Tibial nerve (tissue), 4 donors: Measurements from ENCODE around the gene ZNF628. TPM values are rescaled to one million over a fixed set of nuclear protein-coding genes. Genes with fewer than 3 reads are reported as not detected.

Experiments used
- DNase-seq, 2 donors: peaks; one replicate each; pipeline ENCODE4 v3.0.0-alpha.2; 2019; ENCODE audit warnings: low spot score in 2 of 2
- H3K27ac ChIP-seq, 4 donors: fragments of 200-600 bp; sonication (generic) in 3 of 4; one replicate each; pipeline ENCODE4 v1.5.1; 2017 to 2019; ENCODE audit warnings: mild to moderate bottlenecking in 1 of 4
- H3K27me3 ChIP-seq, 2 donors: fragments of 200-600 bp; sonication (generic) in 1 of 2; one replicate each; pipeline versions ENCODE4 v1.5.1 to v1.6.0; 2017 to 2019
- H3K36me3 ChIP-seq, 3 donors: fragments of 200-600 bp; sonication (generic); one replicate each; pipeline ENCODE4 v1.5.1; 2018 to 2019
- H3K4me1 ChIP-seq, 4 donors: fragments of 200-600 bp; sonication (generic) in 3 of 4; one replicate each; pipeline ENCODE4 v1.5.1; 2017 to 2019
- H3K4me3 ChIP-seq, 4 donors: fragments of 200-600 bp; sonication (generic) in 3 of 4; one replicate each; pipeline ENCODE4 v1.5.1; 2017 to 2019; ENCODE audit warnings: mild to moderate bottlenecking in 1 of 4, moderate library complexity in 1 of 4
- H3K9me3 ChIP-seq, 4 donors: fragments of 200-600 bp; sonication (generic) in 3 of 4; one replicate each; pipeline ENCODE4 v1.5.1; 2017 to 2019
- CTCF ChIP-seq, 5 experiments: fragments of 200-600 bp in 3 of 5; fragments of 450-650 bp in 2 of 5; sonication (generic) in 3 of 5; IDR thresholded peaks; one replicate each; pipeline ENCODE4 v1.5.1; 2016 to 2019; ENCODE audit warnings: antibody characterized with exemption in 5 of 5, mild to moderate bottlenecking in 3 of 5, moderate library complexity in 2 of 5
- EP300 ChIP-seq, 2 donors: sonication (generic); formaldehyde crosslinking; IDR thresholded peaks; one replicate each; pipeline ENCODE4 v1.6.1; 2017; ENCODE audit warnings: antibody characterized with exemption in 2 of 2, mild to moderate bottlenecking in 1 of 2
- POLR2A ChIP-seq, 2 donors: fragments of 450-650 bp; IDR thresholded peaks; one replicate each; pipeline ENCODE4 v1.6.1; 2017; ENCODE audit warnings: antibody characterized with exemption in 2 of 2, mild to moderate bottlenecking in 2 of 2, moderate library complexity in 2 of 2
- WGBS, 2 donors: methylation state at CpG; one replicate each; pipeline ENCODE4 v1.1.5; 2018; 5-methylcytosine and 5-hydroxymethylcytosine counted together
- total RNA-seq, 4 donors: library from RNA; depleted of rRNA; stranded (reverse); fragments of >200 nt; gene quantifications; one replicate each; pipeline ENCODE4 v1.1.0, GENCODE V29; 2016

ZNF628 gene
- total RNA-seq, 4 donors from 2014 or later = 3.5 to 16.8 (median 4.0) TPM

- peaks cover 0 to 23% (median 0%) of the 10 kb centered on the region in 3 donors for H3K36me3 ChIP-seq
- WGBS, 2 donors = 63 to 65% methylated on average over 7 to 8 of the region's 8 CpGs
- H3K4me1 ChIP-seq = peaks cover 0 to 31% (median 6%) of the 10 kb centered on the region in 4 donors
- no peak for DNase-seq
- TF ChIP-seq POLR2A (IDR thresholded peaks at IDR 0.05) (no peak), CTCF (IDR thresholded peaks at IDR 0.05) (no peak)
- H3K4me3 ChIP-seq = no peak overlapping the region
- no peaks in the 10 kb centered on the region for H3K27me3 ChIP-seq
- no peaks in the 10 kb centered on the region for H3K9me3 ChIP-seq
- H3K27ac ChIP-seq = peak overlapping the region in 3 of 4 donors; percentile 91 to 94 (median 91)
Measured at GRCh38 chr19:55459551-55459949, 16.9 kb upstream of the ZNF628 start.

DNA sequence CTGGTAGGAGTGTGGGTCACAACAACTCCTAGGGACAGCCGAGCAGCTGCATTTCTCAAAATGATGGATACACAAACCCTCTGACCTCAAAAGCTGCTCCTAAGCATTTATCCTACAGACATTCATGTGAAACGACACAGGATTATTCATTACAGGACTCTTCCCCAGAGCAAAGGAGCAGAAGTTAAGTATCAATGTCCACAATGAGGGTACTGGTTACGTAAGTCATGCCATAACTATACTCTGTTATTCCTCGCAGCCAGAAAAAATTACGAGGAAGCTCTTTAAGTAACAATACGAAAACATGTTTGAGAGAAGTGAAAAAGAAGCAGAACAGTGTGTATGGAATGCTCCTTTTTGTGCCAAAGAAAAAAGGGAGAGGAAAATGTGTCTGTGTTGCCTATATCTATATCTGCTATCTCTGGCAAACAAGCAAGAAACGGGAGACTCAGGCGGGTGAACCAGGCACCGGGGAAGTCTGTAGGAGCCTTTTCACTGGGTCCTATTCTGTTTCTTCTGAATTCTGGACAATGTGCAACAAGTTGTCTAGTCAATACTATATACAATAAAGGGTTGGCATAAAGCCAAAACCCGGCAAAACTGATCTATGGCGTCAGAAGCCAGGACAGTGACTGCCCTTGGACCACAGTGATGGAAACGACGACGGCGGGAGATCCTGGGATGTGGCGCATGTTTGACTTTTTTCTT, 16.3 kb upstream of the ZNF628 start:
- WGBS, 2 donors = 17 to 18% methylated on average over 16 of the region's 16 CpGs

DNA sequence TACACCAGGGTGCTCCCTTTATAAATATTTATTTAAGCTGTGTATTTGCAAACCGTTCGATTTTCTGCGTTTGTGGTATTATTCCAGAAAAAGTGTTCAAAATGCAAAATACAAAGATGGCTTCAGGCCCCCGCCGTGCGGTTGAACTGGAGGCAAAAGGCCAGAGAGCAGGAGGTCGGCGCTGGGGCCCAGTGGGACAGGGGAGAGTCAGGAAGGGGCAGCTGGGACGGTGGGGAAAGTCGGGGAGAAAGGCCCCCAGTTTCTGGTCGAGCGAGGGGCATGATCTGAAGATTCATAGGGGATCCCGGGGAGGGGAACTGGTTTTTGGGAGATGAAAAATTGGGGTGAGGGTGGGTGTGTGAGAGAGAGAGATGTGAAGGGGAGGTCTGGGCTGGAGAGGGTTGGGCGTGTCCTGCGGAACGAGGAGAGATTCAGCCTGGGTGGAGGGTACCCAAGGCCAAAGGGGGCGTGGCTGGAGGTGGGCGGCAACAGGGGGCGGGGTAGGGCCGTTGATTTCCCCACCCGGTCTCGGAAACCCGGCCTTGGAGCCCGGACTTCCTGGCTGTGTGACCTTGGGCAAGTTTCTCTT, 15.7 kb upstream of the ZNF628 start:
- Histone ChIP-seq H3K27me3 (no peaks in the 10 kb centered on the region), H3K9me3 (no peaks in the 10 kb centered on the region), H3K4me1 (peaks cover 0 to 31% (median 6%) of the 10 kb centered on the region in 4 donors), H3K27ac (peak overlapping the region; percentile 87 to 94 (median 91)), H3K36me3 (peaks cover 0 to 10% (median 0%) of the 10 kb centered on the region in 3 donors), H3K4me3 (peak overlapping the region; percentile 61 to 94 (median 70))
- 8 to 10% methylated on average over 21 to 24 of the region's 24 CpGs for WGBS, 2 donors
- TF ChIP-seq CTCF (IDR thresholded peaks at IDR 0.05) (no peak), EP300 (IDR thresholded peaks at IDR 0.05) (no peak), POLR2A (IDR thresholded peaks at IDR 0.05) (no peak)
- peak; percentile 68 to 83 for DNase-seq

More for the DNA sequence above, 16.3 kb upstream of the ZNF628 start:
- peaks cover 0 to 31% (median 6%) of the 10 kb centered on the region in 4 donors for H3K4me1 ChIP-seq
- H3K27me3 ChIP-seq = no peaks in the 10 kb centered on the region
- TF ChIP-seq CTCF (IDR thresholded peaks at IDR 0.05) = no peak
- no peak for TF ChIP-seq POLR2A (IDR thresholded peaks at IDR 0.05)
- no peak for TF ChIP-seq EP300 (IDR thresholded peaks at IDR 0.05)
- DNase-seq = no peak
- peaks cover 0 to 17% (median 0%) of the 10 kb centered on the region in 3 donors for H3K36me3 ChIP-seq
- no peaks in the 10 kb centered on the region for H3K9me3 ChIP-seq
- peak overlapping the region in 3 of 4 donors; percentile 61 to 94 (median 66) for H3K4me3 ChIP-seq
- peak overlapping the region; percentile 87 to 94 (median 91) for H3K27ac ChIP-seq

DNA sequence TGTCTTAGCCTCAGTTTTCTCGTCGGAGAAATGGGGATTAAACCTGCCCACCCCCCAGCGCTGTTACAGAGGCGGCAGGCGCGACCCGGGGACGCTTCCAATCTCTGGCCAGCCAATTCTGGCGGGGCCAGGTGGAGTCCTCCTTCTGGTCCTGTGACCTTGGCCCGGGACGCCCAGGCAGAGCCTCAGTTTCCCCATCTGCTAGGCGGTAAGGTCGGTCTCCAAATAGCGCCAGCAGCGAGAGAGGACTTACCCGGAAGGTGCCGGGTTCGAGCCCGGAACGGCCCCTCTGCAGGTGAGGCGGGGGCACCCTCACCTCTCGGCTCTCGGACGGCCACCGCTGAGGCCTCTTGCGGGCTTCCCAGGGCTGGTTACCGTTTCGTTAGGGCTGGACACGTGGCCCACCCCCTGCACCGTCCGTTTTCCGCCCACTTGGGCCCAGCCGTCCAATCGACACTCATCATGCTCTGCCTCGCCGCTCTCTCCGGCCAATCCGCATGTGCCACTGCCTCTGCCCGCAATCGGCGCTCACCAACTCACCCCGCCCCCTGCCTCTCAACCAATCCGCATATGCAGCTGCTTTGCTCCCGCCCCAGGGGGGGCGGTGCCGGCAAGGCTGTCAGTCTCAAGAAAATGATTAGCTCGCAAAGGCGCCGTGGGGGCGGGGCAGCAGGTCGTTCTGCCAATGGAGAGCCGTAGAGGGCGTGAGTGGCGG, 15.0 kb upstream of the ZNF628 start, which contains the start of gene ISOC2:
ISOC2 (minus strand) TSS at position 384 of the 715 bp plus-strand sequence. CDS start 5,156 bp downstream, outside the sequence.
- TF ChIP-seq CTCF (IDR thresholded peaks at IDR 0.05) (peak in 2 of 5 experiments; percentile 30 to 59), EP300 (IDR thresholded peaks at IDR 0.05) (peak; percentile 79 to 80), POLR2A (IDR thresholded peaks at IDR 0.05) (peak in 1 of 2 donors; percentile 74)
- H3K27me3 ChIP-seq = no peaks in the 10 kb centered on the region
- peak within 1 kb of the TSS; percentile 61 to 94 (median 70) for H3K4me3 ChIP-seq
- 1 to 2% methylated on average over 31 to 45 of the region's 54 CpGs for WGBS, 2 donors
- peaks cover 0 to 4% (median 0%) of the 10 kb centered on the region in 3 donors for H3K36me3 ChIP-seq
- peak; percentile 100 for DNase-seq
- no peaks in the 10 kb centered on the region for H3K9me3 ChIP-seq
- peak within 1 kb of the TSS; percentile 87 to 94 (median 91) for H3K27ac ChIP-seq
- H3K4me1 ChIP-seq = peaks cover 0 to 31% (median 6%) of the 10 kb centered on the region in 4 donors
